GM18499 (cell line): Measurements from ENCODE around the gene TBC1D22B.

Source experiments
- ATAC-seq: cut with Tn5 transposase; IDR thresholded peaks from one replicate; pipeline ENCODE4 v1.9.1; 2021; ENCODE audit warnings: moderate number of reproducible peaks; ENCODE audit not compliant: insufficient read depth, unreplicated experiment

Gene TBC1D22B

DNA sequence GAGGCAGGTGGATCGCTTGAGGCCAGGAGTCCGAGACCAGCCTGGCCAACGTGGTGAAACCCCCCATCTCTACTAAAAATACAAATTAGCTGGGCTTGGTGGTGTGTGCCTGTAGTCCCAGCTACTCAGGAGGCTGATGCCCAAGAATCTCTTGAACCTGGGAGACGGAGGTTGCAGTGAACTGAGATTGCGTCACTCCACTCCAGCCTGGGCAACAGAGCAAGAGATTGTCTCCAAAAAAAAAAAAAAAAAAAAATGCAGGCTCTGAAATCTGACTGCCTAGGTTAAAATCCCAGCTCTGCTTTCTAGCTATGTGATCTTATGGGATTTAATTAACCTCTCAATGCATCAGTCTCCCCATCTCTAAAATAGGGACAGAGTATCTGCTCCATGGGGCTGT lies 3.6 kb downstream of the TBC1D22B start:
- no peak for ATAC-seq

DNA sequence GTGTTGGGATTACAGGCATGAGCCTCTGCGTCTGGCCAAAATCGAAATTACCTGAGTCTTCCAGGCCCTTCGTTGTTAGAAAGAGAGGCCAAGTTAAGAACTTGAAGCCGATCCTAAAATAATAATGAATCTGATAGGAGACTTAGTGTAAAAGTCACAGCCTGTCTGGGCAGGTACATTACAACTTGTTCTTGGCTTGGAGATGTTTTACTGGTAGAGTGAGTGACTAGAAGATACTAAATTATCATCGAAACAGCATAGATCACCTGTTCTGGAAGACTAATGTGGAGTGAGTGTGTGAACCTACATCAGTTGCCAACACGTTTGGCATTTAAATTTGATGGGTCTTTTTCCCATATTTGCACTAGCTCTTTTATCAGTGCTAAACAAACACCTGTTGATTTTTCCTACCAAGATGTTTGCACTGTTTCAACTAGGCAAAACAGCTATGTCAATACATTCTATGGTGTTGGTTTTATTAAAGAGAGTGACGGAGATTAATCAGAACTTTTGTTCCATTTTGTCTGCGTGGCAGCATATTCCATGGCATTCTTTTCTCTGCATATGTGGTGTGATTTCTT lies 5.0 kb downstream of the TBC1D22B start:
- no peak for ATAC-seq

DNA sequence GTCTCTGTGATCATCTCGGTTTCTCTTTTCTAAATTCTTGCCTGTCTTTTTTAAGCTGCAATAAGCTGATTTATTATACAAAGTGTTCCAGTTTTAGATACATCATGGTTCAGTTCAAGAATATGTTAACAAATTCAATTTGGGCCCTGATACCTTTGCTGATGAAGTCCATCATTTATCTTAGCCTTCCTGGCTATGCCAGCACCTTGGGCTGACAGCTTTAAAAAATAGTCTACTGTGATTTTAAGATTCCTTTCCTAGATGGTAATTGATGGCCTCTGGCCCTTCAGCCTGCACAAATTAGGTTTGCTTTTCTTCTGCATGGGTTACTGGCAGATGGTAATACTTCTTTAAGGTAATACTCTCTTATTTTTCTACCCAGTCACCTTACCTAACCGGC lies 7.4 kb downstream of the TBC1D22B start:
- no peak for ATAC-seq

DNA sequence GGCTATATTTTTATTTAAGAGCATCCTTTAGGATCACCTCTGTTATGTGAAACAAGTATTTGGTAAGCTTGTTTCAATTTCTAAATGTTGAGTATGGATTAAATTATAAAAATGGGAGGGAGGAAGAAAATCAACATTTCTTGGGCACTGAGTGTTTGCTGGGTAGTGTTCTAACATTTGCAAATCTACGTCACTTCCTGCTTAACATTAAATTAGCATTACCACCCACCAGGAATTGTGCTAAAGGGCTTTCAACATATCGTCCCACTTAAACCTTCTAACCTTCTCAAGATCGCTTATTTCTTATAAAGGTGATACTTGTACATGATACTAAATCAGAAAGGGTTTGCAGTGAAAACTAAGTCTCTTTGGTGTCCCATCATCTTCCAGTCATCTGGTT lies 8.3 kb downstream of the TBC1D22B start:
- ATAC-seq = no peak

DNA sequence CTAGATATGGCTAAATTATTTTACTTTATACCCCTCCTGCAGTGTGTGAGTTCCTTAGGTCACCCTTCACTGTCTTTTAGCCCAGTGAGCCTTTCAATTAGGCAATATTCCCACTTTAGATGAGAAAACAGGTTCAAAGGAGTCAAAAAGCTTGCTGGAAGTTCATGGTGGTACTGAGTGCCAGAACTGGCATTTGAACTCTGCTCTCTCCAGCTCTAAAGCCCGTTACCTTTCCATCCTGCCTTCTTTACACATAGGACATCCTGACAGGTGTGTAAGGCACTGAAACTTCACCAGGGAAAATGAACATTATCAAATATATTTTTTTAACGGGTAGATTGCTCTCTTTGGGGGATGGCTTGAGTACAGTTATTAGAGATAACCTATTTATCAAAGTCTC lies 11.5 kb downstream of the TBC1D22B start:
- ATAC-seq = no peak

DNA sequence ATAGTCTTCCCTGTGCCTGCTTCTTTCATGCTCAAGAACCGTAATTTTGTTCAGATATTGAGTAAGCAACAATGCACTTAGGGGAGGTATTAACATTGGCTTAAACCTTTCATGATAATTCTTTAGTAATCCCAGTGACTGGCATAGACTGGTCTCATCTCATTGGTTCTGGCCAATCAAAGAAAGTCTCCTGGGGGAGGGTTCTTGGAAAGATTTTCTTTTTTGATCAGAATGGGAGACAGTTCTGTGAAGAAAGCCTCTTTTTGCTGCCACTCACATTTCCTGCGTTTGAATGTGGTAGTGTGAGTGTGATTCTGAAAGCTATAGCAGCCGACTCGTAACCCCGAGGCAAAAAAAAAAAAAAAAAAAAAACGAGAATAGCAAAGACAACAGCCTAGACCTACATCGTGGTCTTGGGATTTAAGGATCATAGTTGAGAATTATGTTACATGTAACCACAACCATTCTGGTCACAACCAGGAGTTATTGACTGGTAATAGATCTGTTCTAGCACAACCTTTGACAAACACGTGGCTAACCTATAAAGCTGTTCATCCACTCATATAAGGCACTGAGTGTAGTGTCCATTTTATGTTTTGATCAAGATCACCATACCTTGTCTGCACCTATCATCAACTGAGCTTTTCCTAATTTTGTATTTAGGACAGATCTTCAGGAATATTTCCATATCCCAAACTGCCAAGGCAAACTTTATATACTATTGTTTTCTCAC lies 15.4 kb downstream of the TBC1D22B start:
- ATAC-seq = no peak

DNA sequence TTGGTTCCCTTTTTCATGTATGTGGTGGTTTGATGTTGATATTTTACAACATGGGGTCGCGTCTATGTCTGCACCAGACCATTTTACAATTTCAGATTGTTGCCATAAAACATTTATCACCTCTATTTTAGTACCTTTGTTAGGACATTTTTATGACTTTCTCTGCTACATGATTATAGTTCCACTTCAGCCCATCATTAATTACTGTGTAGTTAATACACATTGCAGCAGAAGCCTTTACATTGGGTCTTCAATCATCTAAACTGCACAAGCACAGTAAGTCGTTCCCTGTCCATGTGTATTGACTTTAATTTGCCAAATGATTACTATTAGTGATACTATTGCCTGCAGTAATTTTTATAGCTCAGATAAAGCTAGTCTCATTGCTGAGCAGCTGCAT lies 16.1 kb downstream of the TBC1D22B start:
- no peak for ATAC-seq

DNA sequence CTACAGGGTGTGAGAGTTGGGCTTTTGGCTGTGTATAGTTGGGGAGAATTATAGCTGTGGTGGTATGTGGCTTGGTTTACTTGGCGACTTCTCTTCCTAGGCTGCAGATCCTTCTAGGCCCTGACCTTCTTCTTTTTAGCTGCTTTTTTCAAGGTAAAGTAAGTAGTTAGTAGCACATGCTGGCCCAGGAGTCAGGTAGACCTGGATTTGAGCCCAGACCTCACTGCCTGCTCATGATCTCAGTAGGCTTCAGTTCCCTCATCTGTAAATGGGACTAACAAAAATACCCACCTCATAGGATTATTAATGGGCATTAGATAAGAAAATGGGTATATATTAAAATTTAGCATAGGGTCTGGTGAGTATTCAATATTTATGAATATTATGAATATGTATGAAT lies 17.8 kb downstream of the TBC1D22B start:
- ATAC-seq = no peak

DNA sequence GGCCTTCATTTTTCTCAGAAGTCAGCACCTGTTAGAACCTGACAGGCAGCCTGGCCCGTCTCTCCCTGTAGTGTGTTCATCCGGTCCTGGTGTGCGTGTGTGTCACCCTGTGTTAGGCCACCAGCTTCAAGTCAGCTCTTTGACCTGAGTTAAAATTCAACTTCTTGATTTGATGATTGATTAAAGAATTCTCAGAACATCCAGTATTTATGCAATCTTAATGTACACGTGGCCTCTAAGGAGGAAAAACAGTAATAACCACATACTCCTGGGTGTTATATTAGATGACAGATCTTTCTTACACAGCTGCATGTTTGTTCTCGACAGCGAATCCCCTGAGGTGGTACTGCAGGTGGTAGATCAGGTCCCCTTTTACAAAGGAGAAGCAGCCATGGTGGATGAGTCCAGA lies 19.4 kb downstream of the TBC1D22B start:
- no peak for ATAC-seq

DNA sequence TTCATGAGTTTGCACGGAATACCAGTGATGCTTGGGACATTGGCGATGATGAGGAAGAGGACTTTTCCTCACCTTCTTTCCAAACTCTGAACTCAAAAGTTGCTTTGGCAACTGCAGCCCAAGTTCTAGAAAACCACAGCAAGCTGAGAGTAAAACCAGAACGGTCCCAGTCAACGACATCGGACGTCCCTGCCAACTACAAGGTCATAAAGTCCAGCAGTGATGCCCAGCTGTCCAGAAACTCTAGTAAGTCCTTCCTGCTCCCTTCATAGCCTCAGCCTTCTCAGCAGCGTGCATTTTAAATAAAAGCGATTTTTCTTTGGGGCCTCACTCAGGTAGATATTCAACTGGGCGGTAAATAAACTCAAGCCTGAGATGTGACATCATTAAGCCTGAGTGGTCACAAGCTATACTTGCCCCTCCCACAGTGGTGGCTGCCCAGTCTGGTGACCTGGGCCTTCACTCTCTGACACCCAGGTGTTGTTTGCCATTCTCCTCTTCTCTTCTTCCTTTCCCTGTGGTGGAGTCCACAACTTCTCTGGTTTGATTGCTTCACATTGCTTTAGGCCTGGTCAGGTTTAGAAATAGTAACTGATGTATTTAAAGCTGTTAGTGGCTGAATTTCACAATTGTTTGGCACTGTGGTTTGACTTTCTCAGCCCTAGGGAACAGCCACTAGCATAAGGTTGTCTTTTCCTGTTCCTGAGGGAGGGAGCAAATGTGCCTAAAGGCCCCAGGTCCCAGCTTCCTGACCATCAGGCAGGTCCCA lies 22.0 kb downstream of the TBC1D22B start:
- no peak for ATAC-seq

DNA sequence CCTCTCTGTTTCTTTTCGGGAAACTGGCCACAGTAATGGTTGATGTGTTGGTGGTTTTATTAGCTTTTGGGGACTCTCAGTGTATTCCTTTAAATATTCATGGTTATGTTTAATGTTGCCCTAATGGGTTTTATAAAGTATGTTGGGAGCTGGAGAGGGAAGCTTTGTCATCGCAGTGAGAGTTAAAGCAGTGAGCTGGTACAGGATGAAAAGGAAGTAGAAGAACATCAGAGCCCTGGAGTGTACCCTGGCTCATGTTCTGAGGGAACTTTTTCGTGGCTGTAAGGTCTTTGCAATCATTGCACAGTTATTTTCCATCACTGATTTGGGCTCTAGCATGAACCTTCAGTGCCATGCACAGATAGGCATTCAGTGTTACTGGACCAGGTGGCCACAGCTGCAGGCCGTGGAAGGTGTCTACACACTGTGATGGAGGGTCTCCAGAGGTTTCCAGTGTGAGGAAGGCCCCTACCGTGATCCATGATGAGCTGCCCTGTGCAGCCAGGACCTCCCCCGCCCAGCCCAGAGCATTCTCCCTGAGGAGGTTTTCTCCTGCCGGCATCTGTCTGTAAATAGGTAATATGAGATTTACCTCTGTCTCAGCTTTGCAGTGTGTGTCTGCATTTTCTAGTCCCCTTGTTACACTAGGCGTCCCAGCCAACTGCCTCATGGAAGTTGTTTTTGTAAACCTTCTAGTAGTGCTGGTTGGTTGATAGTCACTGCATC lies 22.8 kb downstream of the TBC1D22B start:
- ATAC-seq = no peak

DNA sequence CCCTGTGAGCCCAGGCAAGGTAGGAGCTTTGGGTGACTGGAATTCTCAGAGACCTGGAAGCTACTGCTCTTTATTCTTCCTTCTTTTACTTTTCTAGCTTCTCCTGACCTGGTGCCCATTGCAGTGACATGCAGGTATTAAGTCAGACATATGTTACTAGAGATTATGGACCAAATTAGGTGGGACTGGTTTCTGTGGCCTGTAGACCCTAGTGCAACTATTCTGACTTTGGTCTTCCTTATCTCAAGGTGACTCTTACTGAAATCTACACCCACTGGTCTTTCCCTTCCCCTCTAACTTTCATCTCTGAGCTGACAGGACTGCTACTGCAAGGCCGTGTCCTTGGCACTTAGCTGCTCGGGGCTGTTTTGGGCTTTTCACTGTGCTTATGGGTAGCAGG lies 24.8 kb downstream of the TBC1D22B start:
- no peak for ATAC-seq

DNA sequence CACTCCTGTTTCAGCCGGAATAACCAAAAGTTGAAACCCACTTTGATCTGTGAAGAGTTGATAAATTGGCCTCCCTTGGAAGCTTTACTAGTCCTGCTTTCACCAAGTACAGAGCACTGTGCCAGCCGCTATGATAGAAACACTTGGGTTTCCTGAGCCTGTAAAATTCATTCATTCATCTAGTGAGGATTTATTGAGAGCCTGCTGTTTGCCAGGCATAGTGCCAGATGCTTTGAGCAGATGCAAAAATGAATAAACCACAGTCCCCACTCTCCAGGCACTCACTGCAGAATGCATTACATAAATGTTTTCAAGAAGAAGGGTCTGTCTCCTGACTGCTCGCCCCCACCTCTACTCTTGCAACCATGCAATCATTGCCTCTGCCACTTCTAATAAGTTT lies 25.7 kb downstream of the TBC1D22B start:
- ATAC-seq = no peak

DNA sequence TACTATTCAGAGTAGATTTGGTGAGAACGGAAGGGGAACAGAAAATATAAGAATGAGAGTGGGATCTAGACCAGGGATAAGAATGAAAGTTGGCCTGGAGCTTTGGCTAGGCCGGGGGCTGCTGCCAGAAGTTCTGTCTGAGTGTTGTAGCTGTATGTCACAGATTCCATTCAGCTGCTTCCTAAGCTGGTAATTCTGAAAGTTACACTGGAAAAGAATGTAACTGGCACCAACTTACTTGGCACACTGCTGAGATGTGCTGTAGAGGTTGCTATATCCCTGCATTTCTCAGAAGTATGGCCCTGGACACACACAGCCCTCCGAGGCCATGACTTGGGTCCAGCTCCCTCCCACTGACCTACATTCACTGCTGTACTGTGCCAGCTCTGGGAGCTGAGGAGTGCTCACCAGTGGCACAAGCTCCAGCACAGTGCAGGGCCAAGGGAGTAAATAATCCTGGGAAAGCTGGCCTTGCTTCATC lies 26.1 kb downstream of the TBC1D22B start:
- ATAC-seq = no peak

DNA sequence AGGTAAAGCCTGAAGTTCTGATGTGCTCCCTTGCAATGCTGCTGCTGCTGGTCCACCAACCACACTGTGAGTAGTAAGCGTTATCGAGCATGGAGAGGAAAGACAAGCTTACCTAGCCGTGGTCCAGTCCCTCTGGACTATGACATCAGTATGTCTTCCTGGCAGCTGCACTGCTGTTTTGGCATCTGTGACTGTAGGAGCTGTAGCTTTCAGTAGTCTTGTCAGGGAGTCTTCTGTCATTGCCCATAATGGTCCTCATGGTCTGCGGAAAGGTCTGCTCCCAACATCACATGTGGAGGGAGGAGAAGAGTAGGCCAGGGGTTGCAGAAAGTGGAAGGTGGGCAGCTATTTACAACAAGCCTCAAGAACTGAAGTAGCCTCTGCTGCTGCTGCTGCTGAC lies 27.2 kb downstream of the TBC1D22B start:
- ATAC-seq = no peak

DNA sequence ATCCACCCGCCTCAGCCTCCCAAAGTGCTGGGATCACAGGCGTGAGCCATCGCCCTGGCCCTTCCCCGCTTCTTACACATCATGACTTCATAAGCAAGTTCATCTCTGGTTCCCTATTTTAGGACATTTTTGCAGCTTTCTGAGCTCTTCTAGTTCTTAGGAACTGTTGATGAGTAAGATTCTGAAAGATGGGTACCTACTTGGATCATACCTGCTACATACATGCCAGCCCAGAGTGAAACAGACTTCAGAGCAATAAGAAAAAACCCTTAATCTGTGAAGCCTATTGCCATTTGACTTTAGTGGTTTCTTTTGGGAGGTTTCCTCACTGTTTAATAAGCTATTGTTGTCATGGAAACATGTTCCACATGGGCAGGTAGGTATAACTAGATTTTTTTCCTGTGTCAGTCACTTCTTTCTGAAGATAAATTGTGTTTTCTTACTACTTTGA lies 28.3 kb downstream of the TBC1D22B start:
- no peak for ATAC-seq

DNA sequence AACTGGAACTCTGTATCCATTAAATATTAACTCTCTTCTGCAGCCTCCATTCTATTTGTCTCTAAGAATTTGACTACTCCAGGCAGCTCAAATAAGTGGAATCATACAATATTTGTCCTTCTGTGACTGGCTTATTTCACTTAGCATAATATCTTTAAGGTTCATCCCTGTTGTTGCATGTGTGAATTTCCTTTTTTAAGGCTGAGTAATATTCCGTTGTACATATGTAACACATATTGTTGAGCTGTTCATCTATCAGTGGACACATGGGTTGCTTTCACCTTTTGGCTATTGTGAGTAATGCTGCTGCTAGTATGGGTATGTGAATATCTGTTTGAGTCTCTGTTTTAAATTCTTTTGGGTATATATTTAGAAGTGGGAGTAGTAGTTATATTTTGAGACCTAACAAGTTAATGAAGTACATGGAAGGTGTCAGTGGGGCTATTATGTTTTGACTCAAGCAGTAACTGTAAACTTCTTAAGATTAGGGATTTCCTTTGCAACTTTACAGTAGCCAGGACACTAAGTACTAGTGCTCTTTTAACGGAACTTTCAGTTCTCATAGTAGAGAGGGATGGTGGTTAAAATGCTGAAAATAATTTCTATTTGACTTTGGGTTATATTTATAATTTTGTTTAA lies 30.1 kb downstream of the TBC1D22B start:
- no peak for ATAC-seq

DNA sequence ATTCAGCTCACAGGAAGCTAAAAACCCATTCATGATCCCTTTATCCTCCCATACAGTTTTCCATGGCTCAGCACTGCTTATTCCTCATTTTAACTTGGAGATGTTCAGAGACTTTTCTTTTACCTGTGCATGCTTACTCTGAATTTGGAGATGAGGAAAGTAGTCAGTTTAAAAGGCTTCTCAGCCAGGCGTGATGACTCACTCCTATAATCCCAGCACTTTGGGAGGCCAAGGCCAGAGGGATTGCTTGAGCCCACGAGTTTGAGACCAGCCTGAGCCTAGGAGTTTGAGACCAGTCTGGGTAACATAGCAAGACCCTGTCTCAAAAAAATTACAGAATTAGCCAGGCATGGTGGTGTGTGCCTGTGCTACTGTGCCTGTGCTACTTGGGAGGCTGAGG lies 30.7 kb downstream of the TBC1D22B start:
- ATAC-seq = no peak

DNA sequence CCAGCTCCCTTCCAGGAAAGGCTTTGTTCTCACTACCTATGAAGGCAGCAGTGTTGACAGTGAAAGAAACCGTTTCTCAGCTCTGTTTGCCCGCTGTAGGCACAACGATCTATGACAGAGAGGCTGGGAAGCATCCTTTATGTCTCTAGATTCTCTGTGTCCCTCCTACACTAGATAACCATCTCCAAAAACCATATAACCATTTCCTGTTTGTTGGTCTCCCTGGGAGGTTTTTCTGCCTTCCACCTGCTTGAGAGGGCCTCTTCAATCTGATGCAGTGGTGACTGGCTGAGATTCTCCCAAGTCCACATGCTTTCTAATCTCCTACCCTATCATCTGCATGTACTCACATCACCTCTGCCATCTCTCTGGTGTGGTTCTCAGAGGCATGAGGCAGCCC lies 32.4 kb downstream of the TBC1D22B start:
- no peak for ATAC-seq

DNA sequence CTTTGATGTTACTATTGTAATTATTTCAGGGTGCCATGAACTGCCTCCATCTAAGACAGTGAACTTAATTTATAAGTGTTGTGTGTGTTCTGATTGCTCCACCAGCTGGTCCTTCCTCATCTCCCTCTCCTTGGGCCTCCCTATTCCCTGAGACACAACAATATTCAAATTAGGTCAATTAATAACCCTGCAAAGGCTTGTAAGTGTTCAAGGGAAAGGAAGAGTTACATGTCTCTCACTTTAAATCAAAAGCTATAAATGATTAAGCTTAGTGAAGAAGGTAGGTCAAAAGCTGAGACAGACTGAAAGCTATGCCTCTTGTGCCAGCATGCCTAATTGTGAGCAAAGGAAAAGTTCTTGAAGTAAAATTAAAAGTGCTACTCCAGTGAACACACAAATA lies 35.9 kb downstream of the TBC1D22B start:
- ATAC-seq = no peak
